Measurements from ENCODE around the gene MKNK1.

- TF ChIP-seq CTCF (IDR thresholded peaks at IDR 0.05): no peak
- no peak for TF ChIP-seq TCF7L2 (IDR thresholded peaks at IDR 0.05; ENCODE audit: low read depth, low read length)
- no peak for TF ChIP-seq SIN3A (IDR thresholded peaks at IDR 0.05; ENCODE audit: borderline replicate concordance, insufficient read depth, low read depth, low read length)
- no peak for TF ChIP-seq REST (IDR thresholded peaks at IDR 0.05; ENCODE audit: insufficient read depth in 1 of 2, low read depth in 2 of 2, low read length in 1 of 2)
- no peak for TF ChIP-seq POLR2AphosphoS5 (IDR thresholded peaks at IDR 0.05; ENCODE audit: low read depth, low read length)
Observed at GRCh38 chr1:46558141-46558963, 45.7 kb downstream of the MKNK1 start.
